IMR-90 (cell line): ENCODE results near the gene GTF2A2. TPM values are rescaled to one million over a fixed set of nuclear protein-coding genes. Genes with fewer than 3 reads are reported as not detected.

ENCODE experiments used
- ATAC-seq: fragments of 200-7000 bp; cut with Tn5 transposase; 2 replicates; pipeline ENCODE4 v1.9.1; 2020; ENCODE audit warnings: low read depth, mild to moderate bottlenecking, moderate library complexity
- BruUV-seq: library from RNA; stranded (reverse); fragments of 400-500 nt; replicated peaks from 2 replicates; lab custom pipeline; 2021; lab: Mats Ljungman, UMichigan
- CTCF ChIA-PET: fragments of 300-600 bp; formaldehyde crosslinking; extraction: SDS; loops from one replicate; lab custom pipeline; 2021; ENCODE audit warnings: antibody characterized with exemption; lab: Yijun Ruan, JAX
- POLR2A ChIA-PET: fragments of 300-600 bp; sonication (Branson Sonifier 250); formaldehyde crosslinking; loops from one replicate; lab custom pipeline; 2022; ENCODE audit warnings: antibody characterized with exemption; ENCODE audit not compliant: unreplicated experiment; lab: Charles Lee
- DNase-seq: peaks from one replicate; pipeline ENCODE4 v3.0.0; 2013
- H2AFZ ChIP-seq: replicated peaks from 2 replicates; pipeline ENCODE3; 2013; ENCODE audit warnings: low read length, mild to moderate bottlenecking; ENCODE audit not compliant: poor library complexity
- H2AK5ac ChIP-seq: 2 replicates; pipeline ENCODE4 v1.6.1; 2013; ENCODE audit warnings: low read depth, low read length, inconsistent platforms
- H2AK9ac ChIP-seq: replicated peaks from 2 replicates; pipeline ENCODE3; 2013; ENCODE audit warnings: mild to moderate bottlenecking, low read depth, low read length, moderate library complexity; ENCODE audit not compliant: poor library complexity
- H2BK120ac ChIP-seq: 2 replicates; pipeline ENCODE4 v1.6.1; 2013; ENCODE audit warnings: low read depth, low read length, inconsistent platforms
- H2BK15ac ChIP-seq: 3 replicates; pipeline ENCODE4 v1.6.1; 2013; ENCODE audit warnings: low read depth, low read length, inconsistent platforms
- H2BK20ac ChIP-seq: 2 replicates; pipeline ENCODE4 v1.6.1; 2013; ENCODE audit warnings: low read depth, mild to moderate bottlenecking, inconsistent platforms, low read length, moderate library complexity
- H2BK5ac ChIP-seq: 2 replicates; pipeline ENCODE4 v1.6.1; 2013; ENCODE audit warnings: mild to moderate bottlenecking, low read depth, low read length, inconsistent platforms; ENCODE audit not compliant: poor library complexity, severe bottlenecking
- H3K14ac ChIP-seq: replicated peaks from 2 replicates; pipeline ENCODE4 v1.6.1; 2013; ENCODE audit warnings: low read depth, low read length, inconsistent platforms
- H3K18ac ChIP-seq: 2 replicates; pipeline ENCODE4 v1.6.1; 2013; ENCODE audit warnings: low read depth, low read length, control low read depth
- H3K23ac ChIP-seq: 2 replicates; pipeline ENCODE4 v1.6.1; 2013; ENCODE audit warnings: low read depth, low read length, inconsistent platforms
- H3K27ac ChIP-seq: 2 replicates; pipeline ENCODE4 v1.5.1; 2013; ENCODE audit warnings: mild to moderate bottlenecking, control low read depth, low read length; ENCODE audit not compliant: insufficient read depth
- H3K27me3 ChIP-seq: 2 replicates; pipeline ENCODE4 v1.6.1; 2013; ENCODE audit warnings: low read length; ENCODE audit not compliant: control insufficient read depth, insufficient read depth
- H3K36me3 ChIP-seq: 2 replicates; pipeline ENCODE4 v1.6.1; 2013; ENCODE audit warnings: low read length, mixed read lengths; ENCODE audit not compliant: control insufficient read depth, insufficient read depth
- H3K4ac ChIP-seq: 2 replicates; pipeline ENCODE4 v1.6.1; 2013; ENCODE audit warnings: low read depth, low read length, inconsistent platforms
- H3K4me1 ChIP-seq: 2 replicates; pipeline ENCODE4 v1.6.1; 2013; ENCODE audit warnings: low read length, mixed read lengths; ENCODE audit not compliant: control insufficient read depth, insufficient read depth
- H3K4me2 ChIP-seq: 2 replicates; pipeline ENCODE4 v1.6.1; 2013; ENCODE audit warnings: low read depth, mild to moderate bottlenecking, control low read depth, low read length, moderate library complexity
- H3K4me3 ChIP-seq: 2 replicates; pipeline ENCODE4 v1.5.1; 2013; ENCODE audit warnings: low read depth, mild to moderate bottlenecking, control low read depth, low read length, moderate library complexity; ENCODE audit not compliant: insufficient read depth
- H3K56ac ChIP-seq: 2 replicates; pipeline ENCODE4 v1.6.1; 2013; ENCODE audit warnings: low read length, inconsistent platforms; ENCODE audit not compliant: insufficient read depth; ENCODE audit errors: extremely low read depth
- H3K79me1 ChIP-seq, 2 experiments: 2 replicates each; pipeline ENCODE4 v1.6.1; 2013; ENCODE audit warnings: low read length in 2 of 2, inconsistent platforms in 1 of 2, low read depth in 1 of 2
- H3K9ac ChIP-seq: 2 replicates; pipeline ENCODE4 v1.6.1; 2013; ENCODE audit warnings: low read depth, low read length, control low read depth
- H3K9me1 ChIP-seq: 2 replicates; pipeline ENCODE4 v1.6.1; 2013; ENCODE audit warnings: low read length, inconsistent platforms; ENCODE audit not compliant: insufficient read depth
- H3K9me3 ChIP-seq: 2 replicates; pipeline ENCODE4 v1.6.1; 2013; ENCODE audit warnings: low read length; ENCODE audit not compliant: control insufficient read depth, insufficient read depth
- H4K20me1 ChIP-seq: 2 replicates; pipeline ENCODE4 v1.6.1; 2013; ENCODE audit warnings: low read length, inconsistent platforms; ENCODE audit not compliant: insufficient read depth
- H4K5ac ChIP-seq: 2 replicates; pipeline ENCODE4 v1.6.1; 2013; ENCODE audit warnings: mild to moderate bottlenecking, low read depth, low read length, control low read depth
- H4K8ac ChIP-seq, 2 experiments: 2 replicates each; pipeline ENCODE4 v1.6.1; 2013; ENCODE audit warnings: low read depth in 2 of 2, low read length in 2 of 2, control low read depth in 1 of 2, inconsistent platforms in 1 of 2
- H4K91ac ChIP-seq: 2 replicates; pipeline ENCODE4 v1.6.1; 2013; ENCODE audit warnings: low read depth, low read length, inconsistent platforms; ENCODE audit not compliant: insufficient read depth
- CEBPB ChIP-seq: IDR thresholded peaks from 2 replicates; pipeline ENCODE4 v1.6.1; 2012; ENCODE audit warnings: low read depth, low read length, improper control_type of control experiment
- CHD1 ChIP-seq: IDR thresholded peaks from 2 replicates; pipeline ENCODE4 v1.6.1; 2012; ENCODE audit warnings: low read depth, low read length, improper control_type of control experiment
- CTCF ChIP-seq: conservative IDR thresholded peaks from 2 replicates; pipeline ENCODE4 v1.5.1; 2012; ENCODE audit warnings: mild to moderate bottlenecking, low read depth, low read length, improper control_type of control experiment
- ELK1 ChIP-seq: fragments of 150-350 bp; IDR thresholded peaks from 2 replicates; pipeline ENCODE4 v1.6.1; 2016; ENCODE audit warnings: low read depth, mild to moderate bottlenecking, low read length, moderate library complexity, borderline replicate concordance
- FOS ChIP-seq: fragments of 150-350 bp; IDR thresholded peaks from 2 replicates; pipeline ENCODE4 v1.6.1; 2016; ENCODE audit warnings: low read depth, low read length
- MAFK ChIP-seq: IDR thresholded peaks from 2 replicates; pipeline ENCODE4 v1.6.1; 2012; ENCODE audit warnings: low read depth, low read length, improper control_type of control experiment
- MXI1 ChIP-seq: IDR thresholded peaks from 2 replicates; pipeline ENCODE4 v1.6.1; 2012; ENCODE audit warnings: low read depth, mild to moderate bottlenecking, low read length, moderate library complexity, borderline replicate concordance
- POLR2A ChIP-seq: IDR thresholded peaks from 2 replicates; pipeline ENCODE4 v1.6.1; 2012; ENCODE audit warnings: mild to moderate bottlenecking, low read depth, low read length
- RAD21 ChIP-seq: IDR thresholded peaks from 2 replicates; pipeline ENCODE4 v1.6.1; 2012; ENCODE audit warnings: low read length, improper control_type of control experiment
- RCOR1 ChIP-seq: IDR thresholded peaks from 2 replicates; pipeline ENCODE4 v1.6.1; 2012; ENCODE audit warnings: mild to moderate bottlenecking, low read length, improper control_type of control experiment; ENCODE audit not compliant: insufficient replicate concordance
- RFX5 ChIP-seq: IDR thresholded peaks from 2 replicates; pipeline ENCODE4 v1.8.0; 2012; ENCODE audit warnings: low read depth, mild to moderate bottlenecking, low read length, moderate library complexity
- SMC3 ChIP-seq: fragments of 150-350 bp; IDR thresholded peaks from 2 replicates; pipeline ENCODE4 v1.6.1; 2016; ENCODE audit warnings: low read depth, mild to moderate bottlenecking, antibody characterized with exemption, low read length, moderate library complexity
- WGBS, 2 experiments: methylation state at CpG; one replicate each; pipeline versions ENCODE4 v1.1.5 to v1.1.7; 2013; ENCODE audit warnings: missing lambda C conversion rate in 2 of 2; ENCODE audit not compliant: insufficient read length in 1 of 2; ENCODE audit errors: extremely low coverage in 2 of 2; 5-methylcytosine and 5-hydroxymethylcytosine counted together
- dilution Hi-C: fragments of 300-500 bp; cut with HindIII; formaldehyde crosslinking; loops from one replicate; pipeline ENCODE4 v1.14.3; 2018; ENCODE audit warnings: low sequenced_read_pairs; ENCODE audit not compliant: unreplicated experiment
- in situ Hi-C: fragments of 300-500 bp; cut with MboI; formaldehyde crosslinking; loops from 3 replicates; pipeline ENCODE4 v1.14.3; 2019; ENCODE audit warnings: low sequenced_read_pairs, inconsistent platforms, mixed read lengths
- intact Hi-C: fragments of 100-400 bp; cut with micrococcal nuclease; formaldehyde crosslinking; loops from 2 replicates; pipeline ENCODE4 v1.10.0; 2022
- polyA plus RNA-seq, 3 experiments: library from polyadenylated mRNA; depleted of rRNA; stranded (reverse); fragments of >200 nt; gene quantifications; 2 replicates each; pipeline ENCODE4 v1.2.3, GENCODE V29; 2012; ENCODE audit warnings: low replicate concordance in 1 of 3
- total RNA-seq: library from RNA; depleted of rRNA; stranded (reverse); fragments of >200 nt; gene quantifications from 2 replicates; pipeline ENCODE4 v1.2.3, GENCODE V29; 2012

Gene GTF2A2
- total and polyA plus RNA-seq, 2 of the 4 experiments (the other 2 are of a cell fraction): 10.2 to 29.9 TPM

GRCh38 chr15:59595434-59595915 is 61.8 kb downstream of the GTF2A2 start:
- H4K91ac ChIP-seq: no peak overlapping the region
- H3K4me1 ChIP-seq: no peaks in the 10 kb centered on the region
- no TSS peak for BruUV-seq
- no peaks in the 10 kb centered on the region for H4K20me1 ChIP-seq
- ChIA-PET CTCF (interaction anchor here (0.6 to 1.3 kb wide), 2 partner anchors 26 to 63 kb away, joined by 3 to 4 read pairs; no protein-coding TSS in a partner anchor), POLR2A (no interaction called here)
- H3K27me3 ChIP-seq: no peaks in the 10 kb centered on the region
- H4K8ac ChIP-seq: no peak overlapping the region
- H3K56ac ChIP-seq: no peak overlapping the region
- H2AK5ac ChIP-seq: no peak overlapping the region
- H3K9ac ChIP-seq: no peak overlapping the region
- no peak overlapping the region for H3K4me3 ChIP-seq
- H3K27ac ChIP-seq: no peak overlapping the region
- dilution Hi-C loops (no loop called here), in situ Hi-C loops (no loop called here), intact Hi-C loops (no loop called here)
- no peak overlapping the region for H3K18ac ChIP-seq
- H2BK5ac ChIP-seq: no peak overlapping the region
- H2BK20ac ChIP-seq: no peak overlapping the region
- no peaks in the 10 kb centered on the region for H3K36me3 ChIP-seq
- H3K79me1 ChIP-seq: no peaks in the 10 kb centered on the region
- H2BK120ac ChIP-seq: no peak overlapping the region
- H3K9me3 ChIP-seq: no peaks in the 10 kb centered on the region
- H2AK9ac ChIP-seq: no peak overlapping the region
- H3K9me1 ChIP-seq: no peaks in the 10 kb centered on the region
- H2BK15ac ChIP-seq: no peak overlapping the region
- H3K4ac ChIP-seq: no peak overlapping the region
- ATAC-seq: no peak
- DNase-seq: no peak
- H4K5ac ChIP-seq: no peak overlapping the region
- no peak overlapping the region for H2AFZ ChIP-seq
- H3K23ac ChIP-seq: no peak overlapping the region
- H3K4me2 ChIP-seq: no peak overlapping the region
- no peak overlapping the region for H3K14ac ChIP-seq
- TF ChIP-seq FOS (no peak), SMC3 (no peak), ELK1 (no peak), MAFK (no peak), RAD21 (no peak), RCOR1 (no peak), POLR2A (no peak), MXI1 (no peak), CHD1 (no peak), RFX5 (no peak), CTCF (no peak), CEBPB (no peak)
- whole genome bisulfite sequencing, 2 experiments: 49% methylated on average over 6 of the region's 7 CpGs; no CpG with 5 or more reads in 1 of the 2 experiments
